ENCODE data around the gene VPS29. TPM values are rescaled to one million over a fixed set of nuclear protein-coding genes. Genes with fewer than 3 reads are reported as not detected.

The VPS29 gene
- total RNA-seq, 1 experiment from 2014 or later, result 114 TPM

DNA sequence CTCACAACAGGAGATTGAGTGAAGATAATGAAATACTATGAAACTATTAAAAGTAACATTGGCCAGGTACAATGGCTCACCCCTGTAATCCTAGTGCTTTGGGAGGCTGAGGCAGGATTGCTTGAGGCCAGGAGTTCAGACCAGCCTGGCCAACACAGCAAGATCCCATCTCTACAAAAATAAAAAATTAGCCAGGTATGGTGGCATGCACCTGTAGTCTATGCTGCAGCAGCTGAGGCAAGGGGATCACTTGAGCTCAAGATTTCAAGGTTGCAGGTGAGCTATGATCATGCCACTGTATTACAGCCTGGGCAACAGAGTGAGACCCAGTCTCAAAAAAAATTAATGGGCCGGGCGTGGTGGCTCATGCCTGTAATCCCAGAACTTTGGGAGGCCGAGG lies 15.1 kb upstream of the VPS29 start:
- Histone ChIP-seq H3F3A (ENCODE audit: low read length, unreplicated experiment) (no peaks in the 10 kb centered on the region), H2AFZ (ENCODE audit: low read length) (no peak overlapping the region), H3K9ac (ENCODE audit: low read length) (no peak overlapping the region), H3K79me2 (ENCODE audit: low read length) (no peaks in the 10 kb centered on the region), H3K4me2 (ENCODE audit: low read length) (no peak overlapping the region), H3K27me3 (ENCODE audit: low read length) (no peaks in the 10 kb centered on the region), H3K9me2 (replicated peaks; ENCODE audit: low read length) (no peaks in the 10 kb centered on the region), H3K9me3 (ENCODE audit: low read length) (no peaks in the 10 kb centered on the region), H3K4me3 (ENCODE audit: low read length) (no peak overlapping the region), H4K20me1 (ENCODE audit: low read length) (no peaks in the 10 kb centered on the region), H3K4me1 (ENCODE audit: insufficient read depth, low read length) (peaks cover 5% of the 10 kb centered on the region; the same call in 1 of the 2 replicates), H3K36me3 (ENCODE audit: low read depth, low read length) (no peaks in the 10 kb centered on the region), H3K27ac (ENCODE audit: low read length) (no peak overlapping the region)
- no peak for DNase-seq
- CTCF ChIA-PET, result no interaction called here
- no TSS peak for BruUV-seq (replicated peaks)
- POLR2A ChIA-PET (ENCODE audit: unreplicated experiment), result no interaction called here
- intact Hi-C loops (cut with micrococcal nuclease), result no loop called here
- no peak for ATAC-seq
- TF ChIP-seq CTCF (conservative IDR thresholded peaks at IDR 0.05; ENCODE audit: low read depth, low read length), result no peak
- no peak for TF ChIP-seq EZH2 (IDR thresholded peaks at IDR 0.05; ENCODE audit: low read length, unreplicated experiment)
- TF ChIP-seq EZH2phosphoT487 (IDR thresholded peaks at IDR 0.05; ENCODE audit: borderline replicate concordance, low read length), result no peak

GRCh38 chr12:110514363-110514762 lies 12.5 kb upstream of the VPS29 start:
- H3K36me3 ChIP-seq (ENCODE audit: low read depth, low read length), result no peaks in the 10 kb centered on the region
- no TSS peak for BruUV-seq (replicated peaks)
- H3K4me3 ChIP-seq (ENCODE audit: low read length), result no peak overlapping the region
- CTCF ChIA-PET, result no interaction called here
- ATAC-seq (no peak), DNase-seq (no peak)
- H3K27ac ChIP-seq (ENCODE audit: low read length), result no peak overlapping the region
- H3K9ac ChIP-seq (ENCODE audit: low read length), result no peak overlapping the region
- H3K79me2 ChIP-seq (ENCODE audit: low read length), result no peaks in the 10 kb centered on the region
- intact Hi-C loops (cut with micrococcal nuclease), result no loop called here
- no peak overlapping the region for H2AFZ ChIP-seq (ENCODE audit: low read length)
- H3K27me3 ChIP-seq (ENCODE audit: low read length), result no peaks in the 10 kb centered on the region
- no peaks in the 10 kb centered on the region for H3K9me3 ChIP-seq (ENCODE audit: low read length)
- H3K9me2 ChIP-seq (replicated peaks; ENCODE audit: low read length), result no peaks in the 10 kb centered on the region
- no peaks in the 10 kb centered on the region for H3F3A ChIP-seq (ENCODE audit: low read length, unreplicated experiment)
- POLR2A ChIA-PET (ENCODE audit: unreplicated experiment), result no interaction called here
- H3K4me1 ChIP-seq (ENCODE audit: insufficient read depth, low read length), result peaks cover 5% of the 10 kb centered on the region; the same call in 1 of the 2 replicates
- TF ChIP-seq EZH2phosphoT487 (IDR thresholded peaks at IDR 0.05; ENCODE audit: borderline replicate concordance, low read length), result no peak
- TF ChIP-seq CTCF (conservative IDR thresholded peaks at IDR 0.05; ENCODE audit: low read depth, low read length), result no peak
- no peak for TF ChIP-seq EZH2 (IDR thresholded peaks at IDR 0.05; ENCODE audit: low read length, unreplicated experiment)
- no peak overlapping the region for H3K4me2 ChIP-seq (ENCODE audit: low read length)
- no peaks in the 10 kb centered on the region for H4K20me1 ChIP-seq (ENCODE audit: low read length)

GRCh38 chr12:110513842-110514241 lies 11.9 kb upstream of the VPS29 start:
- H2AFZ ChIP-seq (ENCODE audit: low read length), result no peak overlapping the region
- no peak for ATAC-seq
- H3K9me2 ChIP-seq (replicated peaks; ENCODE audit: low read length), result no peaks in the 10 kb centered on the region
- POLR2A ChIA-PET (ENCODE audit: unreplicated experiment), result no interaction called here
- no TSS peak for BruUV-seq (replicated peaks)
- no peak overlapping the region for H3K27ac ChIP-seq (ENCODE audit: low read length)
- DNase-seq, result no peak
- CTCF ChIA-PET, result interaction anchor here (0.5 to 1.1 kb wide), 5 partner anchors 33 to 371 kb away, joined by 3 to 16 read pairs (median 4); partner anchors contain the start of genes FAM216A and GPN3
- intact Hi-C loops (cut with micrococcal nuclease), result no loop called here
- TF ChIP-seq EZH2phosphoT487 (IDR thresholded peaks at IDR 0.05; ENCODE audit: borderline replicate concordance, low read length) (no peak), CTCF (conservative IDR thresholded peaks at IDR 0.05; ENCODE audit: low read depth, low read length) (no peak), EZH2 (IDR thresholded peaks at IDR 0.05; ENCODE audit: low read length, unreplicated experiment) (no peak)
- no peaks in the 10 kb centered on the region for H3F3A ChIP-seq (ENCODE audit: low read length, unreplicated experiment)
- no peak overlapping the region for H3K4me2 ChIP-seq (ENCODE audit: low read length)
- no peaks in the 10 kb centered on the region for H3K27me3 ChIP-seq (ENCODE audit: low read length)
- H3K4me1 ChIP-seq (ENCODE audit: insufficient read depth, low read length), result peaks cover 5% of the 10 kb centered on the region; the same call in 1 of the 2 replicates
- H3K79me2 ChIP-seq (ENCODE audit: low read length), result no peaks in the 10 kb centered on the region
- H3K9me3 ChIP-seq (ENCODE audit: low read length), result no peaks in the 10 kb centered on the region
- no peak overlapping the region for H3K9ac ChIP-seq (ENCODE audit: low read length)
- H3K4me3 ChIP-seq (ENCODE audit: low read length), result no peak overlapping the region
- H4K20me1 ChIP-seq (ENCODE audit: low read length), result no peaks in the 10 kb centered on the region
- H3K36me3 ChIP-seq (ENCODE audit: low read depth, low read length), result no peaks in the 10 kb centered on the region

Data from PC-3 (cell line).